AG04449 (cell line): Measurements from ENCODE around the gene GRK1.

Experiments used
- CTCF ChIA-PET: fragments of 350-600 bp; formaldehyde crosslinking; extraction: SDS; loops from one replicate; lab custom pipeline; 2021; ENCODE audit warnings: antibody characterized with exemption; lab: Yijun Ruan, JAX
- POLR2A ChIA-PET: fragments of 400-600, 350-600 bp; formaldehyde crosslinking; extraction: SDS; loops from one replicate; lab custom pipeline; 2020; ENCODE audit warnings: antibody characterized with exemption, inconsistent platforms; lab: Yijun Ruan, JAX
- DNase-seq: peaks from one replicate; pipeline ENCODE4 v3.0.0-alpha.2; 2010; ENCODE audit warnings: low read depth, low spot score
- H3K4me3 ChIP-seq: 2 replicates; pipeline ENCODE4 v1.5.1; 2011; ENCODE audit warnings: low read depth, mild to moderate bottlenecking, control low read depth, low read length
- CTCF ChIP-seq: IDR thresholded peaks from one replicate; pipeline ENCODE4 v1.5.1; 2011; ENCODE audit warnings: mild to moderate bottlenecking, moderate library complexity, low read length, control low read depth, inconsistent platforms; ENCODE audit not compliant: insufficient read depth; ENCODE audit errors: missing control alignments

The GRK1 gene

GRCh38 chr13:113669231-113669754, 2.3 kb downstream of the GRK1 start:
- H3K4me3 ChIP-seq: no peak overlapping the region
- ChIA-PET POLR2A (no interaction called here), CTCF (no interaction called here)
- TF ChIP-seq CTCF: no peak
- no peak for DNase-seq

GRCh38 chr13:113669755-113670341, 2.8 kb downstream of the GRK1 start:
- no peak for DNase-seq
- no peak for TF ChIP-seq CTCF
- no peak overlapping the region for H3K4me3 ChIP-seq
- CTCF ChIA-PET: no interaction called here
- POLR2A ChIA-PET: no interaction called here

DNA sequence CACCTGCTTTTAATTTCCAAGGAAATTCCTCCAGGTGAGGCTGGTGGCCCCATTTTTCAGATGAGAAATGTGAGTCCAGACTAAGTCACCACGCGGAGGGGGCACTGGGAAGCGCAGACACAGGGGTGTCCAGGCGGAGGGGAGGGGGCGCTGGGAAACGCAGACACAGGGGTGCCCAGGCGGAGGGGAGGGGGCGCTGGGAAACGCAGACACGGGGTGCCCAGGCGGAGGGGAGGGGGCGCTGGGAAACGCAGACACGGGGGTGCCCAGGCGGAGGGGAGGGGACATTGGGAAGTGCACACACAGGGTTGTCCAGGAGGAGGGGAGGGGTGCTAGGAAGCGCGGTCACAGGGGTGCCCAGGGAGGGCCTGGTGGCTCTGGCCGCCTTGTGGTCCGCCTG, 3.5 kb downstream of the GRK1 start:
- no peak for TF ChIP-seq CTCF
- ChIA-PET CTCF (no interaction called here), POLR2A (no interaction called here)
- no peak overlapping the region for H3K4me3 ChIP-seq
- no peak for DNase-seq

DNA sequence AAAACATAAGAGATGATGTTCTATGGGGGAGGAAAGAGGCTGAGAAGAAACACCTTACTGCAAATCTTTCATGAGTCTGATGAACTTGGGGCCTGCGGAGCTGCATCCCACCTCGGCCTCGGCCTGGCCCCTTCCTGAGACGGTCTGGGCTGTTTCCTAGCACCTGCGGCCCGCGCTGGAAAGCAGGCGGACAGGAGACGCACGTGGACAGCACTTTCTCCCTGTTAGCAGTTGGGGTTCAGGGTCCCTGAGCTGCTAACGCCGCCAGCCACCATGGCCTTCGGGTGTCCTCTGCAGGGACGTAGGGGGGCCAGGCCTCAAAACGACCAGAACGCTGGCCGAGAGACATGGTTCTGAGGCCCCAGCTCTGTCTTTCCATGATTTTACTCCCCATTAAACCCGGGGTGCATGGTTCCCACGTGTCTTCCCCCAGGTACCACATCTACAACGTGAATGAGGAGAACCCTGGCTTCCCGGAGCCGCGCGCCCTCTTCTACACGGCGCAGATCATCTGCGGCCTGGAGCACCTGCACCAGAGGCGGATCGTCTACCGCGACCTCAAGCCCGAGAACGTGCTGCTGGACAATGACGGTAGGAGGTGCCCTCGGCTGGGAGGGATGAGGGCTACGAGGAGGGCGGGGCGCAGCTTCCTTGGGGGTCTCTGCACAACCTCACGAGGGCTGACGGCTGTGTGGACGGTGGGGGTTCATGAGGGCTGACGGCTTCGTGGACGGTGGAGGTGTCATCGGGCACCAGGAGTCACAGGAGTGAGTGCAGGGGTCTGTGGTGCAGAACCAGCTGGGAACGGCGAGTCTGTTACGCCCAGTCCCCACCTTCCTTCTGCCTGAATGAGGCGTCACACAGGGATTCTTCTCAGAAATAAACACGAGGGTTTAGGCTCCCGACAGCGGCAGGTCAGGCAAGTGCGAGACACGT, 4.3 kb downstream of the GRK1 start:
- ChIA-PET CTCF (interaction anchor here (0.7 kb wide), 1 partner anchor 53 kb away, joined by 4 read pairs; no protein-coding TSS in a partner anchor), POLR2A (no interaction called here)
- no peak for TF ChIP-seq CTCF
- no peak overlapping the region for H3K4me3 ChIP-seq
- no peak for DNase-seq

DNA sequence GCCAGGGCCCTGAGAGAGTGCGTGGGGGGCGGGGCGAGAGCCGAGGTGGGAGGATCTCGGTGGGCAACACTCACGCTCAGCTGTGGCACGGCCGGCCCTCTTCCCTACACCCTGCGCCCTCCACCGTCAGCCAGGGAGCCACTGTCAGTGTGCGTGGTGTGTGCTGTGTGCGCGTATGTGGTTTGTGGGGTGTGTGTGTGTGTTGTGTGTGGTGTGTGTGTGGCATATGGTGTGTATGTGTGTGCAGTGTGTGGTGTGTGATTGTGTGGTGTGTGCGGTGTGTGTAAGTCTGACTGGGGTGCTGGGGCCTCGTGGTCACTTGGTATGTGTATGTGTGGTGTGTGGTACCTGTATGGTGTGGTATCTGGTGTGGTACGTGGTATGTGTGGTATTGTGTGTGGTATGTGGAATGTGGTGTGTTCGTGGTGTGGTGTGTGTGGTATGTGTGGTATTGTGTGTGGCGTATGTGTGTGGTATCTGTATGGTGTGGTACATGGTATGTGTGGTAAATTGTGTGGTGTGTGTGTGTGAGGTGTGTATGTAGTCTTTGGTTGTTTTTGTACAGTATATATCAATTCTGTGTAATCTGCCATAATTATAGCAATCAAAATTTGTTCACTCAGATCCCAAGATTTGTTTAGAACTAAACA, 5.1 kb downstream of the GRK1 start:
- no peak overlapping the region for H3K4me3 ChIP-seq
- POLR2A ChIA-PET: no interaction called here
- TF ChIP-seq CTCF: no peak
- DNase-seq: no peak
- CTCF ChIA-PET: no interaction called here

- no peak for TF ChIP-seq CTCF
- H3K4me3 ChIP-seq: no peak overlapping the region
- ChIA-PET POLR2A (no interaction called here), CTCF (interaction anchor here (2.8 kb wide), 1 partner anchor 56 kb away, joined by 16 read pairs; the partner anchor contains the start of gene GRK1)
- DNase-seq: no peak
Observed at GRCh38 chr13:113722921-113723320, 55.9 kb downstream of the GRK1 start.
